NT2/D1 (cell line): ENCODE measurements around the gene OIP5.
"Not testable (repeated sequence)": the region's sequence is repeated elsewhere in the genome, so short reads cannot be mapped to it uniquely, and the experiment has no call there.

Experiments used
- DNase-seq: peaks from one replicate; pipeline ENCODE4 v3.0.0-alpha.2; 2011; ENCODE audit warnings: low read depth, low spot score
- H3K27me3 ChIP-seq: 2 replicates; pipeline ENCODE4 v1.6.0; 2011; ENCODE audit warnings: mild to moderate bottlenecking; ENCODE audit not compliant: insufficient read length, insufficient read depth
- H3K36me3 ChIP-seq: 2 replicates; pipeline ENCODE4 v1.6.1; 2011; ENCODE audit warnings: mild to moderate bottlenecking, low read length, mixed read lengths; ENCODE audit not compliant: insufficient read depth, insufficient read length
- H3K4me1 ChIP-seq: 2 replicates; pipeline ENCODE4 v1.5.1; 2011; ENCODE audit not compliant: insufficient read depth, insufficient read length
- H3K4me3 ChIP-seq: 2 replicates; pipeline ENCODE4 v1.5.1; 2011; ENCODE audit warnings: low read depth; ENCODE audit not compliant: insufficient read length
- H3K9ac ChIP-seq: 2 replicates; pipeline ENCODE4 v1.6.0; 2011; ENCODE audit warnings: low read depth; ENCODE audit not compliant: insufficient read length
- H3K9me3 ChIP-seq: 2 replicates; pipeline ENCODE4 v1.5.1; 2011; ENCODE audit warnings: mild to moderate bottlenecking, low read length; ENCODE audit not compliant: insufficient read depth
- SUZ12 ChIP-seq: IDR thresholded peaks from 2 replicates; pipeline ENCODE4 v1.6.1; 2011; ENCODE audit not compliant: insufficient read length, insufficient read depth; ENCODE audit errors: extremely low read depth
- YY1 ChIP-seq: IDR thresholded peaks from 2 replicates; pipeline ENCODE4 v1.6.1; 2011; ENCODE audit not compliant: insufficient read length, insufficient read depth
- ZNF274 ChIP-seq: IDR thresholded peaks from 2 replicates; pipeline ENCODE4 v1.6.1; 2011; ENCODE audit warnings: mild to moderate bottlenecking, low read depth, low read length

Gene OIP5

GRCh38 chr15:41283653-41284426 lies 48.6 kb downstream of the OIP5 start:
- TF ChIP-seq YY1 (peak; percentile 55), ZNF274 (no peak)
- Histone ChIP-seq H3K4me1 (peaks cover 3% of the 10 kb centered on the region), H3K9ac (peak overlapping the region; percentile 98), H3K9me3 (no peaks in the 10 kb centered on the region), H3K36me3 (peaks cover 49% of the 10 kb centered on the region), H3K27me3 (no peaks in the 10 kb centered on the region), H3K4me3 (peak overlapping the region; percentile 97)
- peak; percentile 94 for DNase-seq

- Histone ChIP-seq H3K4me3 (peak overlapping the region; percentile 97), H3K36me3 (peaks cover 42% of the 10 kb centered on the region)
- not testable (repeated sequence) for H3K4me1 ChIP-seq
These were observed 49.3 kb downstream of the OIP5 start for GRCh38 chr15:41282980-41283652.

GRCh38 chr15:41282436-41282835 lies 50.0 kb downstream of the OIP5 start:
- not testable (repeated sequence) for DNase-seq, H3K4me1 ChIP-seq, H3K27me3 ChIP-seq, H3K4me3 ChIP-seq, H3K9ac ChIP-seq, H3K9me3 ChIP-seq
- H3K36me3 ChIP-seq, result peaks cover 37% of the 10 kb centered on the region

More at GRCh38 chr15:41282980-41283652, 49.3 kb downstream of the OIP5 start:
- not testable (repeated sequence) for H3K9me3 ChIP-seq, H3K27me3 ChIP-seq, DNase-seq
- peak overlapping the region; percentile 98 for H3K9ac ChIP-seq

- H3K9ac ChIP-seq, result no peak overlapping the region
- peaks cover 32% of the 10 kb centered on the region for H3K36me3 ChIP-seq
- no peak overlapping the region for H3K4me3 ChIP-seq
- DNase-seq, result no peak
- H3K4me1 ChIP-seq, result no peaks in the 10 kb centered on the region
- TF ChIP-seq YY1 (no peak), ZNF274 (no peak), SUZ12 (no peak)
- no peaks in the 10 kb centered on the region for H3K9me3 ChIP-seq
- H3K27me3 ChIP-seq, result no peaks in the 10 kb centered on the region
These were observed 51.2 kb downstream of the OIP5 start for GRCh38 chr15:41281236-41281635.

GRCh38 chr15:41279535-41280283 lies 52.7 kb downstream of the OIP5 start:
- Histone ChIP-seq H3K27me3 (no peaks in the 10 kb centered on the region), H3K36me3 (peaks cover 24% of the 10 kb centered on the region), H3K4me1 (no peaks in the 10 kb centered on the region), H3K9me3 (no peaks in the 10 kb centered on the region), H3K9ac (no peak overlapping the region), H3K4me3 (no peak overlapping the region)
- DNase-seq, result no peak
- no peak for TF ChIP-seq ZNF274
- TF ChIP-seq SUZ12, result no peak
- TF ChIP-seq YY1, result no peak

GRCh38 chr15:41278319-41278718 lies 54.1 kb downstream of the OIP5 start:
- no peak for DNase-seq
- Histone ChIP-seq H3K4me1 (no peaks in the 10 kb centered on the region), H3K27me3 (no peaks in the 10 kb centered on the region), H3K4me3 (no peak overlapping the region), H3K9me3 (no peaks in the 10 kb centered on the region), H3K9ac (no peak overlapping the region), H3K36me3 (peaks cover 30% of the 10 kb centered on the region)
- no peak for TF ChIP-seq SUZ12
- TF ChIP-seq ZNF274, result no peak
- TF ChIP-seq YY1, result no peak

- Histone ChIP-seq H3K9ac (no peak overlapping the region), H3K9me3 (no peaks in the 10 kb centered on the region), H3K36me3 (peaks cover 29% of the 10 kb centered on the region), H3K4me1 (no peaks in the 10 kb centered on the region), H3K4me3 (no peak overlapping the region), H3K27me3 (no peaks in the 10 kb centered on the region)
- TF ChIP-seq YY1, result no peak
- TF ChIP-seq SUZ12, result no peak
- TF ChIP-seq ZNF274, result no peak
- no peak for DNase-seq
These were observed 55.6 kb downstream of the OIP5 start for GRCh38 chr15:41276831-41277230.
